Measurements from ENCODE around the gene NKAIN1.

The NKAIN1 gene

DNA sequence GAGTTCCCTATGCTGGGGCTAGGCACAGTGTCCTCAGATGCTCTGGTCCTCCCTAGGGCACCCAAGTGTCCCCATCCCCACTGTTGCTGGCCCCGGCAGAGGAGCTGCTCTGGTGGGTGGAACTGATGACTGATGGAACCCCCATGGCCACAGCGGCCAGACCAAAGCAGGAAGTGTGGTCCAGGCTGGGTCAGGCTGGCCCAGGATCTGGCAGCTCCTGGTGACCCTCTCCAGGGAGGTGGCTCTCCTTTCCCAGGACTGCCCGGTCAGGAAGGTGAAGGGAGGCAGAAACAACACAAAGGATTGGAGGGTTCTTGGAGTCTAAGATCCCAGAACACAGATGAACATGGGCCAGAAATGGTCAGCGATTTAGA, 1.1 kb downstream of the NKAIN1 start:
- TF ChIP-seq, protein P1, sequence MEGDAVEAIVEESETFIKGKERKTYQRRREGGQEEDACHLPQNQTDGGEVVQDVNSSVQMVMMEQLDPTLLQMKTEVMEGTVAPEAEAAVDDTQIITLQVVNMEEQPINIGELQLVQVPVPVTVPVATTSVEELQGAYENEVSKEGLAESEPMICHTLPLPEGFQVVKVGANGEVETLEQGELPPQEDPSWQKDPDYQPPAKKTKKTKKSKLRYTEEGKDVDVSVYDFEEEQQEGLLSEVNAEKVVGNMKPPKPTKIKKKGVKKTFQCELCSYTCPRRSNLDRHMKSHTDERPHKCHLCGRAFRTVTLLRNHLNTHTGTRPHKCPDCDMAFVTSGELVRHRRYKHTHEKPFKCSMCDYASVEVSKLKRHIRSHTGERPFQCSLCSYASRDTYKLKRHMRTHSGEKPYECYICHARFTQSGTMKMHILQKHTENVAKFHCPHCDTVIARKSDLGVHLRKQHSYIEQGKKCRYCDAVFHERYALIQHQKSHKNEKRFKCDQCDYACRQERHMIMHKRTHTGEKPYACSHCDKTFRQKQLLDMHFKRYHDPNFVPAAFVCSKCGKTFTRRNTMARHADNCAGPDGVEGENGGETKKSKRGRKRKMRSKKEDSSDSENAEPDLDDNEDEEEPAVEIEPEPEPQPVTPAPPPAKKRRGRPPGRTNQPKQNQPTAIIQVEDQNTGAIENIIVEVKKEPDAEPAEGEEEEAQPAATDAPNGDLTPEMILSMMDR (conservative IDR thresholded peaks at IDR 0.05; ENCODE audit: low read depth): no peak
- POLR2A ChIA-PET (ENCODE audit: low non-redundant PET): no interaction called here
- no peak overlapping the region for H3K27ac ChIP-seq
- CTCF ChIA-PET: no interaction called here
- no peak for DNase-seq (ENCODE audit: low spot score)

DNA sequence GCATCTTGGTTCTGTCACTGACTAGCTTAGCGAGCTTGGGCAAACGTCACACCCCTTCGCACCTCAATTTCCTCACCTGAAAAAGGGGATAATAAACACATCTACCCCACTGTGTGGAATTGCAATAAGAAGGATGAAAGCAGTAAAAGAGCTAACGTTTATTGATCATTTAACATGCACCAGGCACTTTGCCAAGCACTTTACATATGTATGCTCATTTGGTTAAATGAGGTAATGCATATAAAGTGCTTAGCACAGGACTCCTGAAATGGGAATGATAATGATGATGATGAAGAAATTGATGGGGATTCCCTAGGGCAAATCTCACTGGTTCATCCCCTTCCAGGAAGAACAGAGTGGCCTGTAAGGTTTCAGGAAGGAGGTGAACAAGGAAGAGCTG, 4.8 kb downstream of the NKAIN1 start:
- POLR2A ChIA-PET (ENCODE audit: low non-redundant PET): interaction anchor here (0.5 kb wide), 1 partner anchor 1371 kb away, joined by 3 read pairs; no protein-coding TSS in a partner anchor
- no peak overlapping the region for H3K27ac ChIP-seq
- CTCF ChIA-PET: interaction anchor here (0.5 to 1.1 kb wide), 2 partner anchors 15 to 83 kb away, joined by 3 to 4 read pairs; no protein-coding TSS in a partner anchor

DNA sequence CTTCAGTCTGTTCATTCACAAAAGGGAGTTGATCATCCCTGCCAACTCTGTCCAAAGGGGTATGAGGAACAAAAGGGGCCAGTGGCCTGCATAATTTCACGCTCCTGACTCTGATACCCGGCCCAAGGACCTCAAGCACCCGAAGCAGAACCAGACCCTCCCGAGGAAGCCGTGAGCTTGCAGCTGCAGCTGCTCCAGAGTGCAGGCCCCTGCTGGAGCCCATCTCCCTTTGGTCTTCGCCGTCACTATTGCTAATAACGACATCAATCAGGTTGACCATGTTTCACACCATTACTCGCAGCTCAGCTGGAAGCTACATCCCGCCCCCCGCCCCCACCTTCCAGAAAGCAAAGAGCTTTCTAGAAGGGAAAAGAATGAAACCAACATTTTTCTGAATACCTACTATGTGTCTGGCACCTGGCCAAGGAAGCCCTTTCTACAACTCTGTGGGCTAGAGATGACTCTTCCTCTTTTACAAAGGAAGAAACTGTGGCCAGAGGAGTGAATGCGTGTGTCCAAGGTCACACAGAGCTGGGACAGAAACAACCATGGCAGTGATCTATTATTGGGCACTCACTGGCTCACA, 5.5 kb downstream of the NKAIN1 start:
- ChIA-PET CTCF (interaction anchor here (0.5 to 1.2 kb wide), 4 partner anchors 15 to 83 kb away, joined by 3 to 5 read pairs (median 4); no protein-coding TSS in a partner anchor), POLR2A (ENCODE audit: low non-redundant PET) (interaction anchor here (0.5 kb wide), 1 partner anchor 1370 kb away, joined by 3 read pairs; no protein-coding TSS in a partner anchor)

More for the DNA sequence above, 4.8 kb downstream of the NKAIN1 start:
- DNase-seq (ENCODE audit: low spot score): no peak
- TF ChIP-seq, protein P1 (conservative IDR thresholded peaks at IDR 0.05; ENCODE audit: low read depth): no peak

DNA sequence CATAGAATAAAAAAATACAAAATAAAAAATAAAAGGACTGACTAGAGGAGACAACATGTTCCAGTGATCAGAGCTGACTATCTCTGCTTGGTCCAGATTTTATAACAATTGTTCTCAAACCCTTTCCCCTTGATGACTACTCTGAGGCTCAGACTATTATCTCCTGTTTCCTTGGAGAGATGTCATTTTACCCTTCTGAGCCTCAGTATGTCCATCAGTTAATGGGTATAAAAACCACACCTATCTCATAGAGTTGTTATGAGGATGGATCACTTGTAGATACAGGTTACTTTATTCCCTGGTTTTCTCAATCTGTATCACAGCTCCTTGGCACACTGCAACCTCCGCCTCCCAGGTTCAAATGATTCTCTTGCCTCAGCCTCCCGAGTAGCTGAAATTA, 7.0 kb downstream of the NKAIN1 start:
- TF ChIP-seq, protein P1 (conservative IDR thresholded peaks at IDR 0.05; ENCODE audit: low read depth): no peak
- DNase-seq (ENCODE audit: low spot score): no peak
- no peak overlapping the region for H3K27ac ChIP-seq
- ChIA-PET POLR2A (ENCODE audit: low non-redundant PET) (no interaction called here), CTCF (no interaction called here)

More for the DNA sequence above, 5.5 kb downstream of the NKAIN1 start:
- TF ChIP-seq, protein P1 (conservative IDR thresholded peaks at IDR 0.05; ENCODE audit: low read depth): no peak
- DNase-seq (ENCODE audit: low spot score): no peak
- H3K27ac ChIP-seq: no peak overlapping the region

DNA sequence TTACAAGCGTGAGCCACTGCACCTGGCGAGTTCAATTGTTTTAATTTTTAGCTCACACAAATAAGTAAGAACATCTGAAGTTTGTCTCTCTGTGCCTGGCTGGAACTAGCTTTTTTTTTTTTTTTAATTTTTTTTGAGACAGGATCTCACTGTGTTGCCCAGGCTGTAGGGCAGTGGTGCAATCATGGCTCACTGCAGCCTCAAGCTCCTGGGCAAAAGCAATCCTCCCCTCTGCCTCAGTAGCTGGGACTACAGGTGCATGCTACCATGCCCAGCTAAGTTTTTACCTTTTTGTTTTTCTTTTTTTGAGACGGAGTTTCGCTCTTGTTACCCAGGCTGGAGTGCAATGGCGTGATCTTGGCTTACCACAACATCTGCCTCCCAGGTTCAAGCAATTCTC, 7.9 kb downstream of the NKAIN1 start:
- POLR2A ChIA-PET (ENCODE audit: low non-redundant PET): no interaction called here
- TF ChIP-seq, protein P1 (conservative IDR thresholded peaks at IDR 0.05; ENCODE audit: low read depth): no peak
- no peak for DNase-seq (ENCODE audit: low spot score)
- H3K27ac ChIP-seq: no peak overlapping the region
- CTCF ChIA-PET: no interaction called here

DNA sequence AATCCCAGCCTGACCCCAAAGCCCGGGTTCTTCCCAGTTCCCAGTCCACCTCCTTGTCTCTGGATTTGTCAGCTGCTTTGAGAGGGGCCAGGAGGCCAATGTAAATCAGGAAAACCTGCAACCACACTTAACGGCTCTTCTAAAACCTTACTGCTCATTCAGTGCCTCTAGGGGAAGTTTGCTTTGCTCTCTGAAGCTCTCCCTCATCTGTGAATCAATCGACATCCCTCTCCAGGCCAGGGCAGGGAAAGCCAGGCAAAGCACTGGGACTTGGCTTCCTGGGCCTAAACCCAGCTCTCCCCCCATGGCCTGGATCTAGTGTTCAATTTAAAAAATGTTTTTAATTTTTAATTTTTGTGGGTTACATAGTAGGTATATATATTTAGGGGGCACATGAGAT, 9.3 kb downstream of the NKAIN1 start:
- CTCF ChIA-PET: no interaction called here

More for the DNA sequence above, 9.3 kb downstream of the NKAIN1 start:
- DNase-seq (ENCODE audit: low spot score): no peak
- TF ChIP-seq, protein P1 (conservative IDR thresholded peaks at IDR 0.05; ENCODE audit: low read depth): no peak
- POLR2A ChIA-PET (ENCODE audit: low non-redundant PET): no interaction called here
- no peak overlapping the region for H3K27ac ChIP-seq

All from RWPE1 (cell line).